Measurements from ENCODE around the gene GMDS.

The GMDS gene

GRCh38 chr6:2194643-2195042, 50.8 kb downstream of the GMDS start:
- Histone ChIP-seq H3K9ac (ENCODE audit: low read depth in 1 of 2, low read length in 2 of 2) (no peak overlapping the region), H3K27me3 (ENCODE audit: control insufficient read depth in 2 of 2, insufficient read depth in 2 of 2, low read length in 2 of 2) (no peaks in the 10 kb centered on the region)

GRCh38 chr6:2193931-2194330, 51.5 kb downstream of the GMDS start:
- Histone ChIP-seq H3K27ac (ENCODE audit: low read depth in 2 of 2, low read length in 2 of 2) (no peak overlapping the region), H3K36me3 (ENCODE audit: control insufficient read depth in 2 of 2, insufficient read depth in 2 of 2, low read length in 2 of 2) (no peaks in the 10 kb centered on the region), H3K27me3 (ENCODE audit: control insufficient read depth in 2 of 2, insufficient read depth in 2 of 2, low read length in 2 of 2) (no peaks in the 10 kb centered on the region), H3K4me3 (ENCODE audit: low read length in 2 of 2) (no peak overlapping the region), H3K9ac (ENCODE audit: low read depth in 1 of 2, low read length in 2 of 2) (no peak overlapping the region), H3K4me1 (ENCODE audit: control insufficient read depth in 2 of 2, insufficient read depth in 2 of 2, low read length in 2 of 2) (no peaks in the 10 kb centered on the region), H3K9me3 (ENCODE audit: control insufficient read depth in 2 of 2, low read length in 2 of 2) (no peaks in the 10 kb centered on the region)

More at GRCh38 chr6:2194643-2195042, 50.8 kb downstream of the GMDS start:
- H3K9me3 ChIP-seq (ENCODE audit: control insufficient read depth in 2 of 2, low read length in 2 of 2) = no peaks in the 10 kb centered on the region
- H3K4me1 ChIP-seq (ENCODE audit: control insufficient read depth in 2 of 2, insufficient read depth in 2 of 2, low read length in 2 of 2) = no peaks in the 10 kb centered on the region
- H3K36me3 ChIP-seq (ENCODE audit: control insufficient read depth in 2 of 2, insufficient read depth in 2 of 2, low read length in 2 of 2) = no peaks in the 10 kb centered on the region
- no peak overlapping the region for H3K4me3 ChIP-seq (ENCODE audit: low read length in 2 of 2)
- H3K27ac ChIP-seq (ENCODE audit: low read depth in 2 of 2, low read length in 2 of 2) = no peak overlapping the region

- Histone ChIP-seq H3K36me3 (ENCODE audit: control insufficient read depth in 2 of 2, insufficient read depth in 2 of 2, low read length in 2 of 2) (no peaks in the 10 kb centered on the region), H3K9ac (ENCODE audit: low read depth in 1 of 2, low read length in 2 of 2) (no peak overlapping the region), H3K4me1 (ENCODE audit: control insufficient read depth in 2 of 2, insufficient read depth in 2 of 2, low read length in 2 of 2) (no peaks in the 10 kb centered on the region), H3K9me3 (ENCODE audit: control insufficient read depth in 2 of 2, low read length in 2 of 2) (no peaks in the 10 kb centered on the region), H3K4me3 (ENCODE audit: low read length in 2 of 2) (no peak overlapping the region), H3K27ac (ENCODE audit: low read depth in 2 of 2, low read length in 2 of 2) (no peak overlapping the region), H3K27me3 (ENCODE audit: control insufficient read depth in 2 of 2, insufficient read depth in 2 of 2, low read length in 2 of 2) (no peaks in the 10 kb centered on the region)
These were observed 52.4 kb downstream of the GMDS start for GRCh38 chr6:2192976-2193375.

- Histone ChIP-seq H3K4me1 (ENCODE audit: control insufficient read depth in 2 of 2, insufficient read depth in 2 of 2, low read length in 2 of 2) (no peaks in the 10 kb centered on the region), H3K9ac (ENCODE audit: low read depth in 1 of 2, low read length in 2 of 2) (no peak overlapping the region), H3K27me3 (ENCODE audit: control insufficient read depth in 2 of 2, insufficient read depth in 2 of 2, low read length in 2 of 2) (no peaks in the 10 kb centered on the region), H3K4me3 (ENCODE audit: low read length in 2 of 2) (no peak overlapping the region), H3K9me3 (ENCODE audit: control insufficient read depth in 2 of 2, low read length in 2 of 2) (no peaks in the 10 kb centered on the region), H3K36me3 (ENCODE audit: control insufficient read depth in 2 of 2, insufficient read depth in 2 of 2, low read length in 2 of 2) (no peaks in the 10 kb centered on the region), H3K27ac (ENCODE audit: low read depth in 2 of 2, low read length in 2 of 2) (no peak overlapping the region)
These were observed 54.0 kb downstream of the GMDS start for GRCh38 chr6:2191390-2191740.

- Histone ChIP-seq H3K27ac (ENCODE audit: low read depth in 2 of 2, low read length in 2 of 2) (no peak overlapping the region), H3K27me3 (ENCODE audit: control insufficient read depth in 2 of 2, insufficient read depth in 2 of 2, low read length in 2 of 2) (no peaks in the 10 kb centered on the region), H3K9ac (ENCODE audit: low read depth in 1 of 2, low read length in 2 of 2) (no peak overlapping the region), H3K4me1 (ENCODE audit: control insufficient read depth in 2 of 2, insufficient read depth in 2 of 2, low read length in 2 of 2) (no peaks in the 10 kb centered on the region), H3K9me3 (ENCODE audit: control insufficient read depth in 2 of 2, low read length in 2 of 2) (no peaks in the 10 kb centered on the region), H3K36me3 (ENCODE audit: control insufficient read depth in 2 of 2, insufficient read depth in 2 of 2, low read length in 2 of 2) (no peaks in the 10 kb centered on the region), H3K4me3 (ENCODE audit: low read length in 2 of 2) (no peak overlapping the region)
These were observed 54.6 kb downstream of the GMDS start for GRCh38 chr6:2190661-2191389.

- H3K27ac ChIP-seq (ENCODE audit: low read depth in 2 of 2, low read length in 2 of 2) = no peak overlapping the region
- no peaks in the 10 kb centered on the region for H3K27me3 ChIP-seq (ENCODE audit: control insufficient read depth in 2 of 2, insufficient read depth in 2 of 2, low read length in 2 of 2)
- no peaks in the 10 kb centered on the region for H3K36me3 ChIP-seq (ENCODE audit: control insufficient read depth in 2 of 2, insufficient read depth in 2 of 2, low read length in 2 of 2)
- H3K4me3 ChIP-seq (ENCODE audit: low read length in 2 of 2) = no peak overlapping the region
- H3K4me1 ChIP-seq (ENCODE audit: control insufficient read depth in 2 of 2, insufficient read depth in 2 of 2, low read length in 2 of 2) = no peaks in the 10 kb centered on the region
- H3K9ac ChIP-seq (ENCODE audit: low read depth in 1 of 2, low read length in 2 of 2) = no peak overlapping the region
- no peaks in the 10 kb centered on the region for H3K9me3 ChIP-seq (ENCODE audit: control insufficient read depth in 2 of 2, low read length in 2 of 2)
These were observed 56.5 kb downstream of the GMDS start for GRCh38 chr6:2188856-2189384.

- H3K4me3 ChIP-seq (ENCODE audit: low read length in 2 of 2) = no peak overlapping the region
- no peaks in the 10 kb centered on the region for H3K9me3 ChIP-seq (ENCODE audit: control insufficient read depth in 2 of 2, low read length in 2 of 2)
- H3K36me3 ChIP-seq (ENCODE audit: control insufficient read depth in 2 of 2, insufficient read depth in 2 of 2, low read length in 2 of 2) = no peaks in the 10 kb centered on the region
- H3K27ac ChIP-seq (ENCODE audit: low read depth in 2 of 2, low read length in 2 of 2) = no peak overlapping the region
- no peaks in the 10 kb centered on the region for H3K27me3 ChIP-seq (ENCODE audit: control insufficient read depth in 2 of 2, insufficient read depth in 2 of 2, low read length in 2 of 2)
- H3K9ac ChIP-seq (ENCODE audit: low read depth in 1 of 2, low read length in 2 of 2) = no peak overlapping the region
- no peaks in the 10 kb centered on the region for H3K4me1 ChIP-seq (ENCODE audit: control insufficient read depth in 2 of 2, insufficient read depth in 2 of 2, low read length in 2 of 2)
These were observed 57.0 kb downstream of the GMDS start for GRCh38 chr6:2188397-2188796.

- Histone ChIP-seq H3K27me3 (ENCODE audit: control insufficient read depth in 2 of 2, insufficient read depth in 2 of 2, low read length in 2 of 2) (no peaks in the 10 kb centered on the region), H3K27ac (ENCODE audit: low read depth in 2 of 2, low read length in 2 of 2) (no peak overlapping the region), H3K4me3 (ENCODE audit: low read length in 2 of 2) (no peak overlapping the region), H3K9ac (ENCODE audit: low read depth in 1 of 2, low read length in 2 of 2) (no peak overlapping the region), H3K4me1 (ENCODE audit: control insufficient read depth in 2 of 2, insufficient read depth in 2 of 2, low read length in 2 of 2) (no peaks in the 10 kb centered on the region), H3K9me3 (ENCODE audit: control insufficient read depth in 2 of 2, low read length in 2 of 2) (no peaks in the 10 kb centered on the region), H3K36me3 (ENCODE audit: control insufficient read depth in 2 of 2, insufficient read depth in 2 of 2, low read length in 2 of 2) (no peaks in the 10 kb centered on the region)
These were observed 57.6 kb downstream of the GMDS start for GRCh38 chr6:2187826-2188225.

GRCh38 chr6:2186516-2186915, 58.9 kb downstream of the GMDS start:
- Histone ChIP-seq H3K4me1 (ENCODE audit: control insufficient read depth in 2 of 2, insufficient read depth in 2 of 2, low read length in 2 of 2) (no peaks in the 10 kb centered on the region), H3K9ac (ENCODE audit: low read depth in 1 of 2, low read length in 2 of 2) (no peak overlapping the region), H3K36me3 (ENCODE audit: control insufficient read depth in 2 of 2, insufficient read depth in 2 of 2, low read length in 2 of 2) (no peaks in the 10 kb centered on the region), H3K9me3 (ENCODE audit: control insufficient read depth in 2 of 2, low read length in 2 of 2) (no peaks in the 10 kb centered on the region), H3K4me3 (ENCODE audit: low read length in 2 of 2) (no peak overlapping the region), H3K27ac (ENCODE audit: low read depth in 2 of 2, low read length in 2 of 2) (no peak overlapping the region), H3K27me3 (ENCODE audit: control insufficient read depth in 2 of 2, insufficient read depth in 2 of 2, low read length in 2 of 2) (no peaks in the 10 kb centered on the region)

- H3K27me3 ChIP-seq (ENCODE audit: control insufficient read depth in 2 of 2, insufficient read depth in 2 of 2, low read length in 2 of 2) = no peaks in the 10 kb centered on the region
- no peak overlapping the region for H3K27ac ChIP-seq (ENCODE audit: low read depth in 2 of 2, low read length in 2 of 2)
- H3K4me1 ChIP-seq (ENCODE audit: control insufficient read depth in 2 of 2, insufficient read depth in 2 of 2, low read length in 2 of 2) = no peaks in the 10 kb centered on the region
- no peak overlapping the region for H3K4me3 ChIP-seq (ENCODE audit: low read length in 2 of 2)
- H3K9ac ChIP-seq (ENCODE audit: low read depth in 1 of 2, low read length in 2 of 2) = no peak overlapping the region
- H3K9me3 ChIP-seq (ENCODE audit: control insufficient read depth in 2 of 2, low read length in 2 of 2) = no peaks in the 10 kb centered on the region
- no peaks in the 10 kb centered on the region for H3K36me3 ChIP-seq (ENCODE audit: control insufficient read depth in 2 of 2, insufficient read depth in 2 of 2, low read length in 2 of 2)
These were observed 59.9 kb downstream of the GMDS start for GRCh38 chr6:2185466-2185865.
